KMS-11 (cell line): ENCODE measurements around the gene BTBD9.

Experiments
- H2AFZ ChIP-seq: fragments of 200-600 bp; sonication (generic); 2 replicates; pipeline ENCODE4 v1.6.1; 2016; ENCODE audit warnings: antibody characterized with exemption, mixed run types, low read depth
- H3K27ac ChIP-seq: fragments of 200-600 bp; sonication (generic); 2 replicates; pipeline ENCODE4 v1.6.1; 2016; ENCODE audit warnings: mild to moderate bottlenecking, mixed run types
- H3K27me3 ChIP-seq: fragments of 200-600 bp; sonication (generic); 2 replicates; pipeline ENCODE4 v1.6.1; 2017; ENCODE audit warnings: mild to moderate bottlenecking, low read depth, mixed run types, moderate library complexity; ENCODE audit not compliant: insufficient read depth
- H3K36me3 ChIP-seq: fragments of 200-600 bp; sonication (generic); 2 replicates; pipeline ENCODE4 v1.6.1; 2017; ENCODE audit warnings: mild to moderate bottlenecking, mixed run types; ENCODE audit not compliant: insufficient read depth
- H3K4me1 ChIP-seq: fragments of 200-600 bp; sonication (generic); 2 replicates; pipeline ENCODE4 v1.6.1; 2016; ENCODE audit warnings: mild to moderate bottlenecking, low read depth, mixed run types; ENCODE audit not compliant: poor library complexity, severe bottlenecking
- H3K4me2 ChIP-seq: fragments of 200-600 bp; sonication (generic); 2 replicates; pipeline ENCODE4 v1.7.0; 2016; ENCODE audit warnings: mild to moderate bottlenecking, mixed run types
- H3K4me3 ChIP-seq: fragments of 200-600 bp; sonication (generic); IDR thresholded peaks from 2 replicates; pipeline ENCODE4 v1.6.1; 2017; ENCODE audit warnings: low read depth, low read length, mixed read lengths; ENCODE audit not compliant: insufficient read depth
- H3K79me2 ChIP-seq: fragments of 200-600 bp; sonication (generic); 2 replicates; pipeline ENCODE4 v1.6.1; 2016; ENCODE audit warnings: low read depth, mixed run types; ENCODE audit not compliant: insufficient read depth
- H3K9ac ChIP-seq: fragments of 200-600 bp; sonication (generic); 2 replicates; pipeline ENCODE4 v1.6.1; 2016; ENCODE audit warnings: mild to moderate bottlenecking, mixed run types
- H4K20me1 ChIP-seq: fragments of 200-600 bp; sonication (generic); 2 replicates; pipeline ENCODE4 v1.6.1; 2016; ENCODE audit warnings: mild to moderate bottlenecking, mixed run types; ENCODE audit not compliant: insufficient read depth
- CTCF ChIP-seq: fragments of 200-600 bp; sonication (generic); conservative IDR thresholded peaks from 2 replicates; pipeline ENCODE4 v1.6.1; 2017; ENCODE audit warnings: low read depth, mild to moderate bottlenecking, antibody characterized with exemption, low read length, moderate library complexity, mixed read lengths

BTBD9 gene

GRCh38 chr6:38164671-38165108 is 475.0 kb downstream of the BTBD9 start:
- no peaks in the 10 kb centered on the region for H3K79me2 ChIP-seq

GRCh38 chr6:38164131-38164481 is 475.6 kb downstream of the BTBD9 start:
- Histone ChIP-seq H4K20me1 (no peaks in the 10 kb centered on the region), H3K4me1 (no peaks in the 10 kb centered on the region), H3K9ac (no peak overlapping the region), H2AFZ (no peak overlapping the region), H3K4me3 (no peak overlapping the region), H3K4me2 (no peak overlapping the region), H3K79me2 (no peaks in the 10 kb centered on the region), H3K36me3 (no peaks in the 10 kb centered on the region), H3K27me3 (no peaks in the 10 kb centered on the region), H3K27ac (no peak overlapping the region)
- no peak for TF ChIP-seq CTCF

More at GRCh38 chr6:38164671-38165108, 475.0 kb downstream of the BTBD9 start:
- no peak overlapping the region for H3K4me3 ChIP-seq
- H4K20me1 ChIP-seq = no peaks in the 10 kb centered on the region
- no peak overlapping the region for H2AFZ ChIP-seq
- H3K9ac ChIP-seq = no peak overlapping the region
- no peaks in the 10 kb centered on the region for H3K27me3 ChIP-seq
- H3K4me2 ChIP-seq = no peak overlapping the region
- no peak overlapping the region for H3K27ac ChIP-seq
- H3K36me3 ChIP-seq = no peaks in the 10 kb centered on the region
- no peaks in the 10 kb centered on the region for H3K4me1 ChIP-seq
- TF ChIP-seq CTCF = no peak

GRCh38 chr6:38163186-38164130 is 476.3 kb downstream of the BTBD9 start:
- Histone ChIP-seq H3K27me3 (no peaks in the 10 kb centered on the region), H3K36me3 (no peaks in the 10 kb centered on the region), H2AFZ (no peak overlapping the region), H3K4me3 (no peak overlapping the region), H4K20me1 (no peaks in the 10 kb centered on the region), H3K79me2 (no peaks in the 10 kb centered on the region), H3K4me2 (no peak overlapping the region), H3K9ac (no peak overlapping the region), H3K27ac (no peak overlapping the region), H3K4me1 (no peaks in the 10 kb centered on the region)
- no peak for TF ChIP-seq CTCF

GRCh38 chr6:38162493-38163185 is 477.1 kb downstream of the BTBD9 start:
- Histone ChIP-seq H3K79me2 (no peaks in the 10 kb centered on the region), H3K4me3 (no peak overlapping the region), H3K27me3 (no peaks in the 10 kb centered on the region), H4K20me1 (no peaks in the 10 kb centered on the region), H2AFZ (no peak overlapping the region), H3K36me3 (no peaks in the 10 kb centered on the region), H3K27ac (no peak overlapping the region), H3K4me2 (no peak overlapping the region), H3K9ac (no peak overlapping the region), H3K4me1 (no peaks in the 10 kb centered on the region)
- no peak for TF ChIP-seq CTCF
